Peyer's patch (tissue), 4 donors: ENCODE results near the gene ZNF555. TPM values are rescaled to one million over a fixed set of nuclear protein-coding genes. Genes with fewer than 3 reads are reported as not detected.
"Not testable (repeated sequence)": the region's sequence is repeated elsewhere in the genome, so short reads cannot be mapped to it uniquely, and the experiment has no call there.

ENCODE experiments used
- DNase-seq, 3 donors: peaks; one replicate each; pipeline ENCODE4 v3.0.0-alpha.2; 2017 to 2019
- H3K27ac ChIP-seq, 4 donors: fragments of 200-600 bp; sonication (generic); one replicate each; pipeline ENCODE4 v1.5.1; 2016 to 2019
- H3K27me3 ChIP-seq, 2 donors: fragments of 200-600 bp; sonication (generic); one replicate each; pipeline ENCODE4 v1.5.1; 2019
- H3K36me3 ChIP-seq, 3 donors: fragments of 200-600 bp; sonication (generic); one replicate each; pipeline ENCODE4 v1.5.1; 2016 to 2019
- H3K4me1 ChIP-seq, 4 donors: fragments of 200-600 bp; sonication (generic); one replicate each; pipeline ENCODE4 v1.5.1; 2016 to 2019
- H3K4me3 ChIP-seq, 4 donors: fragments of 200-600 bp; sonication (generic); 1 replicate in 3 of 4; 2 replicates in 1 of 4; pipeline ENCODE4 v1.5.1; 2016 to 2019; ENCODE audit warnings: mild to moderate bottlenecking in 1 of 4
- H3K9me3 ChIP-seq, 4 donors: fragments of 200-600 bp; sonication (generic); one replicate each; pipeline ENCODE4 v1.5.1; 2016 to 2019; ENCODE audit warnings: mild to moderate bottlenecking in 1 of 4
- CTCF ChIP-seq, 6 experiments: fragments of 450-650 bp in 4 of 6; fragments of 200-600 bp in 2 of 6; sonication (generic) in 1 of 6; IDR thresholded peaks; one replicate each; pipeline ENCODE4 v1.5.1; 2017 to 2019; ENCODE audit warnings: antibody characterized with exemption in 6 of 6, mild to moderate bottlenecking in 3 of 6, moderate library complexity in 1 of 6
- POLR2A ChIP-seq, 2 donors: fragments of 450-650 bp; IDR thresholded peaks; one replicate each; pipeline ENCODE4 v1.5.1; 2017; ENCODE audit warnings: antibody characterized with exemption in 2 of 2, mild to moderate bottlenecking in 2 of 2, moderate library complexity in 2 of 2
- total RNA-seq, 4 donors: library from RNA; depleted of rRNA; stranded (reverse); fragments of >200 nt; gene quantifications; one replicate each; pipeline ENCODE4 v1.1.0, GENCODE V29; 2016

Gene ZNF555
- total RNA-seq, 4 donors from 2014 or later: 4.4 to 5.8 (median 4.4) TPM

GRCh38 chr19:2902590-2903218, 61.4 kb downstream of the ZNF555 start:
- H3K4me1 ChIP-seq: peaks cover 0 to 27% (median 3%) of the 10 kb centered on the region in 4 donors
- peaks cover 0 to 7% (median 0%) of the 10 kb centered on the region in 3 donors for H3K36me3 ChIP-seq
- no peaks in the 10 kb centered on the region for H3K27me3 ChIP-seq
- peak overlapping the region in 2 of 4 donors; percentile 83 to 86 for H3K4me3 ChIP-seq
- TF ChIP-seq POLR2A (IDR thresholded peaks at IDR 0.05): no peak
- no peak for TF ChIP-seq CTCF (IDR thresholded peaks at IDR 0.05)
- H3K9me3 ChIP-seq: no peaks in the 10 kb centered on the region
- H3K27ac ChIP-seq: peak overlapping the region in 3 of 4 donors; percentile 81 to 85 (median 84)
- DNase-seq: no peak

- H3K36me3 ChIP-seq, H3K9me3 ChIP-seq, DNase-seq, H3K27ac ChIP-seq, H3K4me3 ChIP-seq, H3K27me3 ChIP-seq: not testable (repeated sequence)
- H3K4me1 ChIP-seq: peaks cover 0 to 27% (median 3%) of the 10 kb centered on the region in 4 donors
These were observed 62.1 kb downstream of the ZNF555 start for GRCh38 chr19:2903326-2903725.

- Histone ChIP-seq H3K36me3 (peaks cover 0 to 7% (median 0%) of the 10 kb centered on the region in 3 donors), H3K27ac (peak overlapping the region in 2 of 4 donors; percentile 44 to 57), H3K9me3 (no peaks in the 10 kb centered on the region), H3K4me1 (peaks cover 0 to 27% (median 3%) of the 10 kb centered on the region in 4 donors), H3K4me3 (no peak overlapping the region), H3K27me3 (no peaks in the 10 kb centered on the region)
- peak in 1 of 3 donors; percentile 69 for DNase-seq
- TF ChIP-seq POLR2A (IDR thresholded peaks at IDR 0.05) (no peak), CTCF (IDR thresholded peaks at IDR 0.05) (no peak)
These were observed 64.7 kb downstream of the ZNF555 start for GRCh38 chr19:2905918-2906519.

- no peaks in the 10 kb centered on the region for H3K27me3 ChIP-seq
These were observed 65.4 kb downstream of the ZNF555 start for GRCh38 chr19:2906631-2907195.

More at GRCh38 chr19:2906631-2907195, 65.4 kb downstream of the ZNF555 start:
- Histone ChIP-seq H3K4me3 (no peak overlapping the region), H3K9me3 (no peaks in the 10 kb centered on the region), H3K4me1 (peaks cover 0 to 22% (median 0%) of the 10 kb centered on the region in 4 donors), H3K36me3 (peaks cover 0 to 8% (median 0%) of the 10 kb centered on the region in 3 donors), H3K27ac (peak overlapping the region in 2 of 4 donors; percentile 44 to 57)
- DNase-seq: no peak
- TF ChIP-seq CTCF (IDR thresholded peaks at IDR 0.05) (no peak), POLR2A (IDR thresholded peaks at IDR 0.05) (no peak)

Other genes starting within 250 kb of the ZNF555 start
- gene GNG7, start 138.8 kb upstream of the ZNF555 start, total RNA-seq: 10 to 100 TPM in 1 of 4 donors, 1 to 10 TPM in 3; 1.2 to 14.9 (median 2.0) TPM
- 10 to 100 TPM in 1 of 4 donors, 1 to 10 TPM in 2, under 1 TPM in 1; 0.18 to 23.1 (median 1.4) TPM for gene DIRAS1, start 120.1 kb upstream of the ZNF555 start, total RNA-seq
- gene SLC39A3, start 101.5 kb upstream of the ZNF555 start, total RNA-seq: 10 to 100 TPM; 22.1 to 29.7 (median 26.0) TPM
- 10 to 100 TPM; 26.4 to 62.5 (median 45.7) TPM for gene SGTA, start 58.2 kb upstream of the ZNF555 start, total RNA-seq
- 100 to 1,000 TPM in 1 of 4 donors, 10 to 100 TPM in 3; 24.3 to 142 (median 49.5) TPM for gene THOP1, start 56.0 kb upstream of the ZNF555 start, total RNA-seq
- gene ZNF554, start 21.6 kb upstream of the ZNF555 start, total RNA-seq: 10 to 100 TPM in 1 of 4 donors, 1 to 10 TPM in 3; 2.5 to 15.4 (median 6.7) TPM
- gene ZNF556, start 25.9 kb downstream of the ZNF555 start, total RNA-seq: not detected
- 10 to 100 TPM in 3 of 4 donors, 1 to 10 TPM in 1; 2.5 to 24.1 (median 19.3) TPM for gene ZNF57, start 59.5 kb downstream of the ZNF555 start, total RNA-seq
- gene ZNF77, start 103.5 kb downstream of the ZNF555 start, total RNA-seq: 1 to 10 TPM; 3.7 to 7.5 (median 5.6) TPM
- 1 to 10 TPM in 2 of 4 donors, not detected in 2; 1.9 to 2.5 TPM for gene TLE6, start 136.1 kb downstream of the ZNF555 start, total RNA-seq
- 10 to 100 TPM in 3 of 4 donors, 1 to 10 TPM in 1; 4.6 to 45.2 (median 29.2) TPM for gene TLE2, start 187.8 kb downstream of the ZNF555 start, total RNA-seq
- gene TLE5, start 221.0 kb downstream of the ZNF555 start, total RNA-seq: 100 to 1,000 TPM; 134 to 366 (median 289) TPM